Pancreas (tissue), 10 donors: Measurements from ENCODE around the gene STRIP2. TPM values are rescaled to one million over a fixed set of nuclear protein-coding genes. Genes with fewer than 3 reads are reported as not detected.

Experiments
- ATAC-seq, 4 donors: fragments of 200-7000 bp; cut with Tn5 transposase; one replicate each; pipeline versions ENCODE4 v1.8.0 to v1.9.1; 2020; ENCODE audit warnings: mild to moderate bottlenecking in 4 of 4, moderate library complexity in 4 of 4
- DNase-seq, 6 donors: peaks; one replicate each; pipeline ENCODE4 v3.0.0-alpha.2; 2020
- FAIRE-seq: peaks from 2 replicates; lab custom pipeline; 2012; peaks lifted over from hg19 to GRCh38; lab: Jason Lieb, UNC
- H3K27ac ChIP-seq, 4 donors: fragments of 200-600 bp; sonication (generic); 1 replicate in 3 of 4; 2 replicates in 1 of 4; pipeline versions ENCODE4 v1.5.0 to v1.8.0; 2020
- H3K27me3 ChIP-seq, 4 donors: fragments of 200-600 bp; one replicate each; pipeline ENCODE4 v1.8.0; 2021
- H3K36me3 ChIP-seq, 3 donors: fragments of 200-600 bp; sonication (generic) in 1 of 3; one replicate each; pipeline versions ENCODE4 v1.5.0 to v1.8.0; 2020 to 2021
- H3K4me1 ChIP-seq, 3 donors: fragments of 200-600 bp; one replicate each; pipeline ENCODE4 v1.8.0; 2021
- H3K4me3 ChIP-seq, 4 donors: fragments of 200-600 bp; sonication (generic) in 2 of 4; one replicate each; pipeline versions ENCODE4 v1.5.0 to v1.8.0; 2020 to 2021
- H3K9me3 ChIP-seq, 4 donors: fragments of 200-600 bp; one replicate each; pipeline ENCODE4 v1.8.0; 2021
- CTCF ChIP-seq, 4 donors: fragments of 200-600 bp; sonication (generic) in 3 of 4; IDR thresholded peaks; one replicate each; pipeline versions ENCODE4 v1.5.0 to v1.8.0; 2021; ENCODE audit warnings: antibody characterized with exemption in 4 of 4
- WGBS, 2 donors: extraction: QIAGEN DNeasy Blood & Tissue Kit; methylation state at CpG; one replicate each; pipeline ENCODE4 v1.1.7; 2013; 5-methylcytosine and 5-hydroxymethylcytosine counted together
- intact Hi-C, 3 donors: fragments of 100-400 bp; cut with DNase I; formaldehyde crosslinking; loops; one replicate each; pipeline versions ENCODE4 v1.11.1 to v1.14.2; 2022
- polyA plus RNA-seq, 2 donors: library from polyadenylated mRNA; stranded (reverse); fragments of 200-250 nt; gene quantifications; one replicate each; pipeline ENCODE4 v1.2.3, GENCODE V29; 2013
- total RNA-seq, 6 donors: library from RNA; stranded (reverse); fragmentation: NEBNext Ultra II Directional in 4 of 6; extraction: Animal tissue kit (Norgen Biotek cat#: 25700) in 4 of 6; gene quantifications; one replicate each; pipeline versions ENCODE4 v1.2.1 to v1.2.4, GENCODE V29; 2021 to 2023
- donor health status: healthy with polysubstance abuse.
- donor health status: DM: no; HTN: no; CAD: no; lungs with moderate emphysema.
- donor health status: DM: no; HTN: no; CAD: no.
- donor health status: control.
- donor health status: control.
- donor health status: Bipolar disorder and iron deficiency.
- donor health status: DM: yes; HTN: yes; CAD: no.
- donor health status: DM: no; HTN: no; CAD: no.
- donor health status: DM: no; HTN: no; CAD: no.
- donor health status: DM: yes; HTN: yes; CAD: no.

Gene STRIP2
- total and polyA plus RNA-seq, 8 donors, result 0.16 to 0.85 (median 0.38) TPM

- no peak for FAIRE-seq
- Histone ChIP-seq H3K36me3 (no peaks in the 10 kb centered on the region), H3K27me3 (no peaks in the 10 kb centered on the region), H3K4me1 (no peaks in the 10 kb centered on the region), H3K4me3 (no peak overlapping the region), H3K9me3 (no peaks in the 10 kb centered on the region), H3K27ac (no peak overlapping the region)
- intact Hi-C loops, result no loop called here
- no peak for TF ChIP-seq CTCF (IDR thresholded peaks at IDR 0.05)
- WGBS, 2 donors, result 91 to 92% methylated on average over 8 of the region's 8 CpGs
- no peak for DNase-seq
- ATAC-seq, result no peak
These were observed 48.5 kb downstream of the STRIP2 start for GRCh38 chr7:129482781-129483180.

GRCh38 chr7:129489491-129489890 lies 55.3 kb downstream of the STRIP2 start:
- DNase-seq (no peak), FAIRE-seq (no peak), ATAC-seq (no peak)
- intact Hi-C loops, result no loop called here
- Histone ChIP-seq H3K27me3 (no peaks in the 10 kb centered on the region), H3K36me3 (no peaks in the 10 kb centered on the region), H3K4me3 (no peak overlapping the region), H3K27ac (no peak overlapping the region), H3K4me1 (no peaks in the 10 kb centered on the region), H3K9me3 (no peaks in the 10 kb centered on the region)
- no peak for TF ChIP-seq CTCF (IDR thresholded peaks at IDR 0.05)
- 84 to 88% methylated on average over 3 of the region's 3 CpGs for WGBS, 2 donors

DNA sequence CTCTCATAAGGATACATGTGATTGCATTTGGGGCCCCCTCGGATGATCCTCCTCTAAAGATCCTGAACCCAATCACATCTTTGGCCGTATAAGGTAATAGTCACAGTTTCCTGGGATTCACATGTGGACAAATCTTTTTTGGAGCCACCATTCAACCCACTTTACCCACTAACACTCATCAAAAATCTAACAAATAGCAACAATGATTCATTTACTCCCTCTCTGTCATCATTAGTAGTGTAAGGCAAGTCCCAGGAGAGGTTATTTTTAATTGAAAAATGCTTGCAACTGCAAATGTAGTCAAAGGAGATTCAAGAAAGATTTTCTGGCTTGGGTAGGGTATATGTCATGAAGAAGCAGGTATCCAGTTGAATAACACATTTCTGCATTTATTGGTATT lies 58.2 kb downstream of the STRIP2 start:
- Histone ChIP-seq H3K4me3 (no peak overlapping the region), H3K27ac (no peak overlapping the region), H3K27me3 (no peaks in the 10 kb centered on the region), H3K9me3 (no peaks in the 10 kb centered on the region), H3K4me1 (no peaks in the 10 kb centered on the region), H3K36me3 (no peaks in the 10 kb centered on the region)
- WGBS, 2 donors, result 64 to 90% methylated on average over 2 of the region's 2 CpGs
- ATAC-seq (no peak), FAIRE-seq (no peak), DNase-seq (no peak)
- no peak for TF ChIP-seq CTCF (IDR thresholded peaks at IDR 0.05)
- intact Hi-C loops, result no loop called here

DNA sequence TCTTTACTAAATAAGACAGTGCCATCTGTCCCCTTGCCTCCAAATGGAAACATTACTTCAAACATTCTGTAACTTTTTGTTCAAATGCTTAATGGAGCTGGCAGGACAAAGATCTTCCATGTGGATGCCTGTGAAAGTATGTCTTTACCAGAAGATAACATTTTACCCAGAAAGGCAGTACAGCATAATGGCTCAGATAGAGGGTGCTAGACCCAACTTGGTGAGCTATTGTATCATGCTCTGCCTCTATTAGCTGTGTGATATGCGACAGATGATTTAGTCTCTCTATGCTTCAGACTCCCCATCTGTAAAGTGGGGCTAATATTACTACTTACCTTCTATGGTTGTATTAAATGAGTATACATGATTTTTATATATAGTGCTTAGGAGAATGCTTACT lies 59.3 kb downstream of the STRIP2 start:
- no peak for DNase-seq
- H3K27me3 ChIP-seq, result no peaks in the 10 kb centered on the region
- H3K36me3 ChIP-seq, result no peaks in the 10 kb centered on the region
- no peak overlapping the region for H3K27ac ChIP-seq
- no peak for TF ChIP-seq CTCF (IDR thresholded peaks at IDR 0.05)
- H3K4me1 ChIP-seq, result no peaks in the 10 kb centered on the region
- H3K9me3 ChIP-seq, result no peaks in the 10 kb centered on the region
- 55 to 80% methylated on average over 1 of the region's 1 CpG for WGBS, 2 donors
- intact Hi-C loops, result no loop called here
- H3K4me3 ChIP-seq, result no peak overlapping the region
- FAIRE-seq, result no peak
- no peak for ATAC-seq

GRCh38 chr7:129494041-129494440 lies 59.8 kb downstream of the STRIP2 start:
- intact Hi-C loops, result no loop called here
- Histone ChIP-seq H3K4me3 (no peak overlapping the region), H3K9me3 (no peaks in the 10 kb centered on the region), H3K4me1 (no peaks in the 10 kb centered on the region), H3K27me3 (no peaks in the 10 kb centered on the region), H3K36me3 (no peaks in the 10 kb centered on the region), H3K27ac (no peak overlapping the region)
- DNase-seq (no peak), FAIRE-seq (no peak), ATAC-seq (no peak)
- WGBS, 2 donors, result 66 to 79% methylated on average over 5 of the region's 5 CpGs
- no peak for TF ChIP-seq CTCF (IDR thresholded peaks at IDR 0.05)
